ENCODE results near the gene FOXS1. TPM values are rescaled to one million over a fixed set of nuclear protein-coding genes. Genes with fewer than 3 reads are reported as not detected.

FOXS1 gene
- total RNA-seq, 1 donor from 2014 or later = 0.22 TPM

DNA sequence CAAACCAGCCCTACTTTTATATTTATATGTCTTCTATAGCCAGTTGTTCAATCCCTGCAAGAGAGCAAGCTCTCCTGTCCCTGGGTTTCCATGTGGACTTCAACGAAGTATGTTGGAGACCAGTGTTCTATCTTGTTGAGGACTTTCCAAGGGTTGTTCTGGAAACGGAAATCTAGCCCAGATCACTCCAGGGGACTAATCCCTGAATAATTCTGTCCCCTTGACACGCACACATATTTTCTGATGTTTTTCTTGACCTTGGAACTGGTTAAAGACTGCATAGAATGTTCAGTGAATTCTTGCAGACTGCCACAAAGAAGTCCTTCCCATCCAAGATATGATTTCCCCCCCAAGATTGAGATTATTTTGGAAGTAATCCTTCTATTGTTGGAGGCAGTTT is 35.7 kb downstream of the FOXS1 start:
- Mint-ChIP-seq H3K27ac (no peak overlapping the region), H3K27me3 (no peaks in the 10 kb centered on the region), H3K36me3 (no peaks in the 10 kb centered on the region), H3K9me3 (no peaks in the 10 kb centered on the region), H3K4me1 (ENCODE audit: unreplicated experiment) (peaks cover 22% of the 10 kb centered on the region), H3K4me3 (no peak overlapping the region)
- DNase-seq (ENCODE audit: extremely low spot score, unreplicated experiment) = no peak
- TF ChIP-seq, protein P1, sequence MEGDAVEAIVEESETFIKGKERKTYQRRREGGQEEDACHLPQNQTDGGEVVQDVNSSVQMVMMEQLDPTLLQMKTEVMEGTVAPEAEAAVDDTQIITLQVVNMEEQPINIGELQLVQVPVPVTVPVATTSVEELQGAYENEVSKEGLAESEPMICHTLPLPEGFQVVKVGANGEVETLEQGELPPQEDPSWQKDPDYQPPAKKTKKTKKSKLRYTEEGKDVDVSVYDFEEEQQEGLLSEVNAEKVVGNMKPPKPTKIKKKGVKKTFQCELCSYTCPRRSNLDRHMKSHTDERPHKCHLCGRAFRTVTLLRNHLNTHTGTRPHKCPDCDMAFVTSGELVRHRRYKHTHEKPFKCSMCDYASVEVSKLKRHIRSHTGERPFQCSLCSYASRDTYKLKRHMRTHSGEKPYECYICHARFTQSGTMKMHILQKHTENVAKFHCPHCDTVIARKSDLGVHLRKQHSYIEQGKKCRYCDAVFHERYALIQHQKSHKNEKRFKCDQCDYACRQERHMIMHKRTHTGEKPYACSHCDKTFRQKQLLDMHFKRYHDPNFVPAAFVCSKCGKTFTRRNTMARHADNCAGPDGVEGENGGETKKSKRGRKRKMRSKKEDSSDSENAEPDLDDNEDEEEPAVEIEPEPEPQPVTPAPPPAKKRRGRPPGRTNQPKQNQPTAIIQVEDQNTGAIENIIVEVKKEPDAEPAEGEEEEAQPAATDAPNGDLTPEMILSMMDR (conservative IDR thresholded peaks at IDR 0.05) = no peak

DNA sequence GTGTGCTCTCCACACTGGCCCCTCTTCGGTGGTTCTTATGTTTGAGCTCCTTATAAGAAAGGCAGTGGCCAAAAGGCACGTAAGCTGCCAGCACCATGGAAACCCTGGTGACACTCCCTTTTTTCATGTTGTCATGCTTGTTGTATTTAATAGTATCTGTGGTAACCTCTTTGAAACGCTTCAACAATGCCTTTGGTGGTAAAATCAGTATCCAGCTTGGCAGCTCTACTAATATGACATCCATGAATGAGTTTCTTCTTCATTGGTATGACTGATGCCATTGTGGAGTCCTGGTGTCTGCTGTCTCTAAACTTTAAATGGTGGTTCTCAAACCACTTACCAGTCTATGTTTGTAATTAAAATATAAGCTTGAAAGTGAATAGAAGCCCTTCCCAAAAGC is 36.9 kb downstream of the FOXS1 start:
- TF ChIP-seq, protein P1 (conservative IDR thresholded peaks at IDR 0.05) = no peak
- Mint-ChIP-seq H3K4me3 (no peak overlapping the region), H3K4me1 (ENCODE audit: unreplicated experiment) (peaks cover 22% of the 10 kb centered on the region)

DNA sequence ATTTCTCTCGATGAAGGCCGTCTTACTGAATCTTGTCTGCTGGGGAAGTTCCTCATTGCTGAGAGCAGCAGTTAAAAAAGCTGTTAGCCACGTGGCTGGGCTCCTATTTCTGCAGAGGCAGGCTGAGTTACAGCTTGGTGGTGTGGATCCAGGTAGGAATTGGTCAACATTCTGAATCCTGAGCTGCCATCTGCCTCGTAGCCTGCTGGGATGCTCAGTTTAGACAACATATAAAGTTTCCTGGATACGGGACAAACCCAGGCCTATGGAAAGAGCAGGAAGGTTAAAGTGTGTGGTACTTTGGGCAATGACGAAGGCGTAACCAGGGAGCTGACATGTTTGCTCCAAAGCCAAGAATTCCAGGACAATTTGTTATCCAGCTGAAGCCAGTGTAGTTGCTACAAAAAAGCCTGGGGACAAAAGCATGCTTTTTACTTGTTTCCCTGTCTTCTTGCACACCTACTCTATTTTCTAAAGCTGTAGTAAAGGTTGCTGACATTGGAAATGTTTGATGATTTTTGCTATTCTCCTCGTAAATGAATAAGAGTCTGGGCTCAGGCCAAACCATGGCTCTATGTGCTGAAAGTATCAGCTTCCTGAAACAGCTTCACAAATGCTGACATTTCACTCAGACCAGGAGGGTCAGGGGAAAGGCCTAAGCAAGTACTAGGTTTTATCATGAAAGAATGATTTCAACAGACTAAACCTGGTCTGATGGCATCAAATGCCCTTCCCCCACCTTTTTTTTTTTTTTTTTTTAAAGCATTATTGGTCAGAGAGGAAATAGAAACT is 38.6 kb downstream of the FOXS1 start:
- peaks cover 3% of the 10 kb centered on the region for H3K36me3 Mint-ChIP-seq
- H3K9me3 Mint-ChIP-seq = no peaks in the 10 kb centered on the region
- no peaks in the 10 kb centered on the region for H3K27me3 Mint-ChIP-seq
- H3K27ac Mint-ChIP-seq = no peak overlapping the region
- peak; percentile 51 for DNase-seq (ENCODE audit: extremely low spot score, unreplicated experiment)
- peaks cover 10% of the 10 kb centered on the region for H3K4me1 Mint-ChIP-seq (ENCODE audit: unreplicated experiment)
- no peak overlapping the region for H3K4me3 Mint-ChIP-seq
- TF ChIP-seq, protein P1 (conservative IDR thresholded peaks at IDR 0.05) = no peak

More for the DNA sequence above, 36.9 kb downstream of the FOXS1 start:
- no peaks in the 10 kb centered on the region for H3K9me3 Mint-ChIP-seq
- no peak overlapping the region for H3K27ac Mint-ChIP-seq
- H3K27me3 Mint-ChIP-seq = no peaks in the 10 kb centered on the region
- H3K36me3 Mint-ChIP-seq = no peaks in the 10 kb centered on the region
- no peak for DNase-seq (ENCODE audit: extremely low spot score, unreplicated experiment)

DNA sequence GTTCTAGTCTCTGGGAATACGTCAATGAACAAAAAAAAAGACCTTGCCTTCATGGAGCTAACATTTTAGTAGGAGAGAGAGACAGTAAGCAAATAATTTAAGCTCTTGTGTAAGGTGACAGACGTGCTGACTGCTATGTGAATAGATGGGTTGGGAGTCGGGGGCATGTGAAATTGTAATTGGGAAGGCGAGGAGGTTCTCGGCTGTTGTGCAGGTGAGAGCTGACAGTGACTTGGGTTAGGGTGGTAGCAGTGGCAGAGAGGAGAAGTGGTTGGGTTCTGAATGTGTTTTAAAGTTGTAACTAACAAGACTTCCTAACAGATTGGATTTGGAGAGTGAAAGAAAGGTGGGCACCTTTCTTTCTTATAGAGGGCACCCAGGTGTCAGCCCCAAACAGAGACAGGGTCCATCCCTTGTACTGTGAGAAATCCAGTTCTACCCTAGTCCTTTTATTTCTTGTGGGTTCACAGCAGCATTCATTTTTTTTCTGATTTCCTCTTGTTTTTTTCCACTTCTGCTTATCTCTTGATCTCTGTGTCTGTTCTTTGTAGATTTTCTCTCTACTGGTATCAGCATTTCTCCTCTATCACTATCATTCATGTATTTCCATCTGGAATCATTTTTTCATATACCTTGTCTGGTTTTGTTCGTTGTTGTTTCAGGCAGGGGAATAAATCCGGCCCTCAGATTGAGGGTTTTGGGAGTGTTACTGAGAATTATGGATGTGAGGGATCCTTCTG is 41.7 kb downstream of the FOXS1 start:
- TF ChIP-seq, protein P1 (conservative IDR thresholded peaks at IDR 0.05) = no peak
- peak; percentile 57 for DNase-seq (ENCODE audit: extremely low spot score, unreplicated experiment)
- Mint-ChIP-seq H3K27ac (no peak overlapping the region), H3K27me3 (no peaks in the 10 kb centered on the region), H3K4me3 (no peak overlapping the region), H3K36me3 (peaks cover 8% of the 10 kb centered on the region), H3K4me1 (ENCODE audit: unreplicated experiment) (peaks cover 4% of the 10 kb centered on the region), H3K9me3 (no peaks in the 10 kb centered on the region)

DNA sequence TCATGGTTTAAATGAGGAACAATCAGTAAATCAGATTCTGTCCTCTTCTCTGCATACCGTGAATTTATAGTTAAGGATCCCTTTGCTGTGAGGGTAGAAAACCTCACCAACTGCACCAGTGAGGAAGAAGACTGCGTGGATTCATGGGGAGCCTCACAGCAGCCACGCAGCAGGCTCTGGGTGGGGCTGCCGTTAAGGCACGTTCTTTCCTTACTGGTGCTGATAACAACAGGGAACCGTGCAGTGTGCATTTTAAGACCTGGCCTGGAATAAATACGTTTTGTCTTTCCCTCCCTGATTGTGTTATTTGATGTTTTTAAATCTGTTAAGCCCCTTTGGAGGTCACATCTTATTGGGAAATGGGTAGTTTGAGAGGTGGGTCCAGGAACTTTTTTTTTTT is 43.9 kb downstream of the FOXS1 start:
- peaks cover 18% of the 10 kb centered on the region for H3K36me3 Mint-ChIP-seq

More for the DNA sequence above, 43.9 kb downstream of the FOXS1 start:
- Mint-ChIP-seq H3K27me3 (no peaks in the 10 kb centered on the region), H3K9me3 (no peaks in the 10 kb centered on the region), H3K4me3 (no peak overlapping the region), H3K4me1 (ENCODE audit: unreplicated experiment) (peaks cover 2% of the 10 kb centered on the region), H3K27ac (no peak overlapping the region)
- TF ChIP-seq, protein P1 (conservative IDR thresholded peaks at IDR 0.05) = no peak
- DNase-seq (ENCODE audit: extremely low spot score, unreplicated experiment) = no peak
